Measurements from ENCODE around the gene RAPGEF5. TPM values are rescaled to one million over a fixed set of nuclear protein-coding genes. Genes with fewer than 3 reads are reported as not detected.

RAPGEF5 gene
- total and polyA plus RNA-seq, 4 donors = 7.1 to 54.8 (median 13.0) TPM

- peaks cover 5 to 41% (median 26%) of the 10 kb centered on the region in 4 donors for H3K4me1 ChIP-seq (ENCODE audit: control insufficient read depth in 4 of 4, insufficient read depth in 4 of 4, low read length in 3 of 4)
- WGBS = 91% methylated on average over 5 of the region's 5 CpGs
- no peaks in the 10 kb centered on the region for H3K36me3 ChIP-seq (ENCODE audit: control insufficient read depth in 4 of 4, insufficient read depth in 3 of 4, low read depth in 1 of 4, low read length in 3 of 4)
- H3K9ac ChIP-seq (ENCODE audit: low read depth in 1 of 2, low read length in 2 of 2) = no peak overlapping the region
- H3K9me3 ChIP-seq (ENCODE audit: control insufficient read depth in 4 of 4, low read length in 3 of 4) = peaks cover 0 to 2% (median 0%) of the 10 kb centered on the region in 4 donors
- peak overlapping the region; percentile 72 to 92 for H3K27ac ChIP-seq (ENCODE audit: low read depth in 1 of 2, low read length in 2 of 2)
- TF ChIP-seq CTCF (IDR thresholded peaks at IDR 0.05; ENCODE audit: low read depth, low read length, missing input control) (no peak), NR2F2 (IDR thresholded peaks at IDR 0.05) (no peak), FOXA2 (IDR thresholded peaks at IDR 0.05) (no peak), EGR1 (IDR thresholded peaks at IDR 0.05; ENCODE audit: low read depth in 2 of 2) (no peak), JUND (IDR thresholded peaks at IDR 0.05) (no peak), YY1 (IDR thresholded peaks at IDR 0.05) (no peak), ZBTB33 (IDR thresholded peaks at IDR 0.05) (no peak), MAX (IDR thresholded peaks at IDR 0.05) (no peak), SP1 (IDR thresholded peaks at IDR 0.05) (no peak), RAD21 (IDR thresholded peaks at IDR 0.05) (no peak), TAF1 (conservative IDR thresholded peaks at IDR 0.05) (no peak), ATF3 (IDR thresholded peaks at IDR 0.05) (no peak), FOXA1 (IDR thresholded peaks at IDR 0.05) (no peak), HNF4G (IDR thresholded peaks at IDR 0.05) (no peak), RXRA (IDR thresholded peaks at IDR 0.05) (no peak)
- DNase-seq (ENCODE audit: low spot score) = no peak
- no peaks in the 10 kb centered on the region for H3K27me3 ChIP-seq (ENCODE audit: control insufficient read depth in 4 of 4, insufficient read depth in 4 of 4, low read length in 3 of 4)
- H3K4me3 ChIP-seq (ENCODE audit: low read depth in 1 of 3, low read length in 3 of 3) = no peak overlapping the region
Observed at GRCh38 chr7:22343071-22343470, 13.9 kb downstream of the RAPGEF5 start.

GRCh38 chr7:22339725-22340390 lies 17.1 kb downstream of the RAPGEF5 start:
- 56% methylated on average over 2 of the region's 2 CpGs for WGBS

More at GRCh38 chr7:22339725-22340390, 17.1 kb downstream of the RAPGEF5 start:
- Histone ChIP-seq H3K4me3 (ENCODE audit: low read depth in 1 of 3, low read length in 3 of 3) (no peak overlapping the region), H3K4me1 (ENCODE audit: control insufficient read depth in 4 of 4, insufficient read depth in 4 of 4, low read length in 3 of 4) (peaks cover 5 to 32% (median 29%) of the 10 kb centered on the region in 4 donors), H3K9me3 (ENCODE audit: control insufficient read depth in 4 of 4, low read length in 3 of 4) (peaks cover 0 to 2% (median 0%) of the 10 kb centered on the region in 4 donors), H3K9ac (ENCODE audit: low read depth in 1 of 2, low read length in 2 of 2) (no peak overlapping the region), H3K27ac (ENCODE audit: low read depth in 1 of 2, low read length in 2 of 2) (peak overlapping the region; percentile 56 to 93), H3K27me3 (ENCODE audit: control insufficient read depth in 4 of 4, insufficient read depth in 4 of 4, low read length in 3 of 4) (no peaks in the 10 kb centered on the region), H3K36me3 (ENCODE audit: control insufficient read depth in 4 of 4, insufficient read depth in 3 of 4, low read depth in 1 of 4, low read length in 3 of 4) (no peaks in the 10 kb centered on the region)
- TF ChIP-seq YY1 (IDR thresholded peaks at IDR 0.05) (no peak), RAD21 (IDR thresholded peaks at IDR 0.05) (no peak), ATF3 (IDR thresholded peaks at IDR 0.05) (no peak), HNF4A (conservative IDR thresholded peaks at IDR 0.05) (peak in 1 of 2 donors; percentile 10), JUND (IDR thresholded peaks at IDR 0.05) (no peak)
- DNase-seq (ENCODE audit: low spot score) = no peak
